ENCODE results near the gene RYR2. TPM values are rescaled to one million over a fixed set of nuclear protein-coding genes. Genes with fewer than 3 reads are reported as not detected.

The RYR2 gene
- total RNA-seq, 2 donors from 2014 or later = 59.0 to 75.9 TPM

GRCh38 chr1:237713916-237714315, 671.9 kb downstream of the RYR2 start:
- DNase-seq (ENCODE audit: low spot score) = no peak
- H3K27me3 ChIP-seq (replicated peaks; ENCODE audit: insufficient read depth) = no peaks in the 10 kb centered on the region
- no peak for ATAC-seq (ENCODE audit: insufficient number of reproducible peaks, low FRiP score, low read depth)
- H3K4me1 ChIP-seq (ENCODE audit: control insufficient read depth in 1 of 2, low read depth in 2 of 2) = no peaks in the 10 kb centered on the region
- H3K36me3 ChIP-seq = peaks cover 8% of the 10 kb centered on the region
- no peak for TF ChIP-seq CTCF (IDR thresholded peaks at IDR 0.05)
- H3K9me3 ChIP-seq = no peaks in the 10 kb centered on the region
- no peak overlapping the region for H3K27ac ChIP-seq
- no peak overlapping the region for H3K4me3 ChIP-seq

DNA sequence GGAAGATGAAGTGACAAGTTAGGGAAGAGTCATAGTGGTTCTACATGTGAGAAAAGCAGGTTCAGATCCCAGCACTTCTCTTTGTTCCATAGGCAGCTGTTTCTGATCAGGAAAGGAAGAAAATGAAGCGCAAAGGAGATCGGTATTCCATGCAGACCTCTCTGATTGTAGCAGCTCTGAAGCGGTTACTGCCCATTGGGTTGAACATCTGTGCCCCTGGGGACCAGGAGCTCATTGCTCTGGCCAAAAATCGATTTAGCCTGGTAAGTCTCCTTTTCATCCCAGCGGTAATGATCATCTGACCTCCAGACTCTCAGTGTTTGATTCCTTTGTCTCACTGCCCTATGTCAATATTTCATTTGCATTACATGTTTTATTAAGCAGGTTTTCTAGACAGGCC, 675.1 kb downstream of the RYR2 start:
- ATAC-seq (ENCODE audit: insufficient number of reproducible peaks, low FRiP score, low read depth) (no peak), DNase-seq (ENCODE audit: low spot score) (no peak)
- Histone ChIP-seq H3K36me3 (peaks cover 13% of the 10 kb centered on the region), H3K4me1 (ENCODE audit: control insufficient read depth in 1 of 2, low read depth in 2 of 2) (no peaks in the 10 kb centered on the region), H3K9me3 (no peaks in the 10 kb centered on the region), H3K4me3 (no peak overlapping the region), H3K27ac (no peak overlapping the region), H3K27me3 (replicated peaks; ENCODE audit: insufficient read depth) (no peaks in the 10 kb centered on the region)
- no peak for TF ChIP-seq CTCF (IDR thresholded peaks at IDR 0.05)

GRCh38 chr1:237730826-237731350, 688.9 kb downstream of the RYR2 start:
- TF ChIP-seq CTCF (IDR thresholded peaks at IDR 0.05) = no peak
- Histone ChIP-seq H3K36me3 (peaks cover 11% of the 10 kb centered on the region), H3K4me1 (ENCODE audit: control insufficient read depth in 1 of 2, low read depth in 2 of 2) (no peaks in the 10 kb centered on the region)

GRCh38 chr1:237732657-237733056, 690.7 kb downstream of the RYR2 start:
- TF ChIP-seq CTCF (IDR thresholded peaks at IDR 0.05) = no peak
- H3K27me3 ChIP-seq (replicated peaks; ENCODE audit: insufficient read depth) = no peaks in the 10 kb centered on the region
- ATAC-seq (ENCODE audit: insufficient number of reproducible peaks, low FRiP score, low read depth) = no peak

More at GRCh38 chr1:237730826-237731350, 688.9 kb downstream of the RYR2 start:
- H3K27ac ChIP-seq = no peak overlapping the region
- no peaks in the 10 kb centered on the region for H3K27me3 ChIP-seq (replicated peaks; ENCODE audit: insufficient read depth)
- no peaks in the 10 kb centered on the region for H3K9me3 ChIP-seq
- H3K4me3 ChIP-seq = no peak overlapping the region
- DNase-seq (ENCODE audit: low spot score) (no peak), ATAC-seq (ENCODE audit: insufficient number of reproducible peaks, low FRiP score, low read depth) (no peak)

GRCh38 chr1:237736372-237737029, 694.5 kb downstream of the RYR2 start:
- Histone ChIP-seq H3K4me3 (no peak overlapping the region), H3K27ac (no peak overlapping the region), H3K9me3 (no peaks in the 10 kb centered on the region), H3K36me3 (peaks cover 2% of the 10 kb centered on the region), H3K27me3 (replicated peaks; ENCODE audit: insufficient read depth) (no peaks in the 10 kb centered on the region), H3K4me1 (ENCODE audit: control insufficient read depth in 1 of 2, low read depth in 2 of 2) (no peaks in the 10 kb centered on the region)
- ATAC-seq (ENCODE audit: insufficient number of reproducible peaks, low FRiP score, low read depth) (no peak), DNase-seq (ENCODE audit: low spot score) (no peak)
- TF ChIP-seq CTCF (IDR thresholded peaks at IDR 0.05) = no peak

More at GRCh38 chr1:237732657-237733056, 690.7 kb downstream of the RYR2 start:
- no peak for DNase-seq (ENCODE audit: low spot score)
- Histone ChIP-seq H3K4me3 (no peak overlapping the region), H3K4me1 (ENCODE audit: control insufficient read depth in 1 of 2, low read depth in 2 of 2) (no peaks in the 10 kb centered on the region), H3K36me3 (peaks cover 10% of the 10 kb centered on the region), H3K27ac (no peak overlapping the region), H3K9me3 (no peaks in the 10 kb centered on the region)
